HL-60/S4 treated with retinoic acid at 250 ng/mL for 4 days and 3 days (cell line): Measurements from ENCODE around the gene CCNT2.
"Not testable (repeated sequence)": the region's sequence is repeated elsewhere in the genome, so short reads cannot be mapped to it uniquely, and the experiment has no call there.

Experiments used
- in situ Hi-C: fragments of 300-500 bp; cut with MboI; formaldehyde crosslinking; loops from 2 replicates; pipeline ENCODE4 v1.7.0; 2022; ENCODE audit warnings: low sequenced_read_pairs

The CCNT2 gene

GRCh38 chr2:134917888-134918525 is 615 bp upstream of the CCNT2 start:
- in situ Hi-C loops: no loop called here

GRCh38 chr2:134919341-134920210 is 954 bp downstream of the CCNT2 start:
- in situ Hi-C loops: no loop called here

GRCh38 chr2:134924912-134925311 is 6.3 kb downstream of the CCNT2 start:
- in situ Hi-C loops: no loop called here

- in situ Hi-C loops: no loop called here
Observed at GRCh38 chr2:134926231-134926931, 7.8 kb downstream of the CCNT2 start.

- in situ Hi-C loops: no loop called here
Observed at GRCh38 chr2:134927195-134927594, 8.6 kb downstream of the CCNT2 start.

- in situ Hi-C loops: no loop called here
Observed at GRCh38 chr2:134932864-134933526, 14.4 kb downstream of the CCNT2 start.

GRCh38 chr2:134933732-134934131 is 15.1 kb downstream of the CCNT2 start:
- in situ Hi-C loops: no loop called here

GRCh38 chr2:134934150-134934549 is 15.5 kb downstream of the CCNT2 start:
- in situ Hi-C loops: no loop called here

GRCh38 chr2:134934641-134935040 is 16.0 kb downstream of the CCNT2 start:
- in situ Hi-C loops: no loop called here

- in situ Hi-C loops: no loop called here
Observed at GRCh38 chr2:134936691-134937090, 18.1 kb downstream of the CCNT2 start.

GRCh38 chr2:134943540-134943939 is 24.9 kb downstream of the CCNT2 start:
- in situ Hi-C loops: no loop called here

- in situ Hi-C loops: no loop called here
Observed at GRCh38 chr2:134944975-134945374, 26.4 kb downstream of the CCNT2 start.

GRCh38 chr2:134946073-134946472 is 27.5 kb downstream of the CCNT2 start:
- in situ Hi-C loops: no loop called here

- in situ Hi-C loops: no loop called here
Observed at GRCh38 chr2:134949981-134950708, 31.5 kb downstream of the CCNT2 start.

GRCh38 chr2:134950886-134951285 is 32.3 kb downstream of the CCNT2 start:
- in situ Hi-C loops: no loop called here

GRCh38 chr2:134952608-134953007 is 34.0 kb downstream of the CCNT2 start:
- in situ Hi-C loops: no loop called here

- in situ Hi-C loops: no loop called here
Observed at GRCh38 chr2:134954065-134954464, 35.4 kb downstream of the CCNT2 start.

GRCh38 chr2:134955744-134956143 is 37.1 kb downstream of the CCNT2 start:
- in situ Hi-C loops: no loop called here

- in situ Hi-C loops: no loop called here
Observed at GRCh38 chr2:134957477-134957876, 38.9 kb downstream of the CCNT2 start.

- in situ Hi-C loops: not testable (repeated sequence)
Observed at GRCh38 chr2:134967166-134967565, 48.5 kb downstream of the CCNT2 start.
